ENCODE measurements around the gene OR2A2. TPM values are rescaled to one million over a fixed set of nuclear protein-coding genes. Genes with fewer than 3 reads are reported as not detected.

The OR2A2 gene
- total RNA-seq, 1 experiment from 2014 or later = not detected

DNA sequence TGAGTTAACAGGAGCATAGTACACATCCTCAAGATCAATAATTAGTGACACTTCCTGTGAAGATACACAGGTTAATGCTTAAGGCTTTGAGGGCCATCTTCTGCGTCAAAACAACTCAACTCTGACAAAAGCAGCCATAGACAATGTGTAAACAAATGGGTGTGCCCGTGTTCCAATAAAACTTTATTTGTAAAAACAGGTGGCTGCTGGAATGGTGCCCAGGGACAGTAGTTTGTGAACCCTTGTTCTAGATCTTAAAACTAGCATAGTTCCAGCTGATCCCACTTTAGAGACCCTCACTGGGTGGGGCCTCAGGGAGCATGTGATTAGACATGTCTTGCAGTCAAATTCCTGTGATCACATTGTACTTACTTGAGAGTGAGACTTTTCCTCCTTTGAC, 21.3 kb downstream of the OR2A2 start:
- no peak for DNase-seq (ENCODE audit: low spot score)
- H3K36me3 ChIP-seq (ENCODE audit: insufficient read depth, low read length, poor library complexity, severe bottlenecking) = no peaks in the 10 kb centered on the region
- BruUV-seq (replicated peaks) = no TSS peak
- intact Hi-C loops (cut with micrococcal nuclease; ENCODE audit: unreplicated experiment) = no loop called here
- H3K27me3 ChIP-seq (replicated peaks; ENCODE audit: insufficient read depth, low read depth, low read length, poor library complexity) = no peaks in the 10 kb centered on the region
- CTCF ChIA-PET = no interaction called here
- H3K27ac ChIP-seq (ENCODE audit: low read depth, low read length, poor library complexity, severe bottlenecking) = no peak overlapping the region
- no peaks in the 10 kb centered on the region for H3K9me3 ChIP-seq (ENCODE audit: low read depth, low read length, poor library complexity, severe bottlenecking)
- POLR2A ChIA-PET (ENCODE audit: low non-redundant PET) = no interaction called here
- H3K4me1 ChIP-seq (ENCODE audit: insufficient read depth, low read length, poor library complexity, severe bottlenecking) = no peaks in the 10 kb centered on the region
- TF ChIP-seq EZH2 (IDR thresholded peaks at IDR 0.05; ENCODE audit: borderline replicate concordance, low read depth, low read length, poor library complexity, severe bottlenecking) = no peak
- TF ChIP-seq, protein P1, sequence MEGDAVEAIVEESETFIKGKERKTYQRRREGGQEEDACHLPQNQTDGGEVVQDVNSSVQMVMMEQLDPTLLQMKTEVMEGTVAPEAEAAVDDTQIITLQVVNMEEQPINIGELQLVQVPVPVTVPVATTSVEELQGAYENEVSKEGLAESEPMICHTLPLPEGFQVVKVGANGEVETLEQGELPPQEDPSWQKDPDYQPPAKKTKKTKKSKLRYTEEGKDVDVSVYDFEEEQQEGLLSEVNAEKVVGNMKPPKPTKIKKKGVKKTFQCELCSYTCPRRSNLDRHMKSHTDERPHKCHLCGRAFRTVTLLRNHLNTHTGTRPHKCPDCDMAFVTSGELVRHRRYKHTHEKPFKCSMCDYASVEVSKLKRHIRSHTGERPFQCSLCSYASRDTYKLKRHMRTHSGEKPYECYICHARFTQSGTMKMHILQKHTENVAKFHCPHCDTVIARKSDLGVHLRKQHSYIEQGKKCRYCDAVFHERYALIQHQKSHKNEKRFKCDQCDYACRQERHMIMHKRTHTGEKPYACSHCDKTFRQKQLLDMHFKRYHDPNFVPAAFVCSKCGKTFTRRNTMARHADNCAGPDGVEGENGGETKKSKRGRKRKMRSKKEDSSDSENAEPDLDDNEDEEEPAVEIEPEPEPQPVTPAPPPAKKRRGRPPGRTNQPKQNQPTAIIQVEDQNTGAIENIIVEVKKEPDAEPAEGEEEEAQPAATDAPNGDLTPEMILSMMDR (conservative IDR thresholded peaks at IDR 0.05; ENCODE audit: low read depth, low read length) = no peak
- no peak overlapping the region for H3K4me3 ChIP-seq (ENCODE audit: low read depth, low read length, poor library complexity, severe bottlenecking)

DNA sequence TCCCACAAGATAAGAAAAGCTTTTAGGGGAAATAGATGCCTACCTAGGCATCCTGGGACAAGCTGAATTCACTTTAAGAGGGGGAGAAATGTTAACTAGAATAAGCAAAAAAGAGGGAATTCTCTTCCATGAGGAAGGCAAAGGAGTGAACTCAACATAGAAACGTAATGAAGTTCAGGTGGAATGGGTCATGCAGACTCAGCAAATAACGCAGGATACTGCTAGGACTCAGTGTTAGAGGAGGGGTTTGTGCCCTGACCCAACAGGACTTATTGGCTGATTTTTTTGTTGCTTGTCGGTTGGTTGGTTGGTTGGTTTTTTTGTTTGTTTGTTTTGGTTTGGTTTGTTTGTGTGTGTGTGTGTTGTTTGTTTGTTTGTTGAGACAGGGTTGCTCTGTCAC, 22.9 kb downstream of the OR2A2 start:
- Histone ChIP-seq H3K27me3 (replicated peaks; ENCODE audit: insufficient read depth, low read depth, low read length, poor library complexity) (no peaks in the 10 kb centered on the region), H3K4me3 (ENCODE audit: low read depth, low read length, poor library complexity, severe bottlenecking) (no peak overlapping the region), H3K27ac (ENCODE audit: low read depth, low read length, poor library complexity, severe bottlenecking) (no peak overlapping the region), H3K4me1 (ENCODE audit: insufficient read depth, low read length, poor library complexity, severe bottlenecking) (no peaks in the 10 kb centered on the region), H3K9me3 (ENCODE audit: low read depth, low read length, poor library complexity, severe bottlenecking) (no peaks in the 10 kb centered on the region), H3K36me3 (ENCODE audit: insufficient read depth, low read length, poor library complexity, severe bottlenecking) (no peaks in the 10 kb centered on the region)
- ChIA-PET POLR2A (ENCODE audit: low non-redundant PET) (no interaction called here), CTCF (no interaction called here)
- TF ChIP-seq EZH2 (IDR thresholded peaks at IDR 0.05; ENCODE audit: borderline replicate concordance, low read depth, low read length, poor library complexity, severe bottlenecking) = no peak
- TF ChIP-seq, protein P1 (conservative IDR thresholded peaks at IDR 0.05; ENCODE audit: low read depth, low read length) = no peak
- no TSS peak for BruUV-seq (replicated peaks)
- intact Hi-C loops (cut with micrococcal nuclease; ENCODE audit: unreplicated experiment) = no loop called here
- DNase-seq (ENCODE audit: low spot score) = no peak

- H3K27ac ChIP-seq (ENCODE audit: low read depth, low read length, poor library complexity, severe bottlenecking) = no peak overlapping the region
- no peak overlapping the region for H3K4me3 ChIP-seq (ENCODE audit: low read depth, low read length, poor library complexity, severe bottlenecking)
- H3K4me1 ChIP-seq (ENCODE audit: insufficient read depth, low read length, poor library complexity, severe bottlenecking) = no peaks in the 10 kb centered on the region
- BruUV-seq (replicated peaks) = no TSS peak
- intact Hi-C loops (cut with micrococcal nuclease; ENCODE audit: unreplicated experiment) = no loop called here
- H3K9me3 ChIP-seq (ENCODE audit: low read depth, low read length, poor library complexity, severe bottlenecking) = no peaks in the 10 kb centered on the region
- no peaks in the 10 kb centered on the region for H3K36me3 ChIP-seq (ENCODE audit: insufficient read depth, low read length, poor library complexity, severe bottlenecking)
- POLR2A ChIA-PET (ENCODE audit: low non-redundant PET) = no interaction called here
- TF ChIP-seq, protein P1 (conservative IDR thresholded peaks at IDR 0.05; ENCODE audit: low read depth, low read length) = no peak
- TF ChIP-seq EZH2 (IDR thresholded peaks at IDR 0.05; ENCODE audit: borderline replicate concordance, low read depth, low read length, poor library complexity, severe bottlenecking) = no peak
- no peak for DNase-seq (ENCODE audit: low spot score)
- CTCF ChIA-PET = no interaction called here
- no peaks in the 10 kb centered on the region for H3K27me3 ChIP-seq (replicated peaks; ENCODE audit: insufficient read depth, low read depth, low read length, poor library complexity)
Measured at GRCh38 chr7:144133307-144133706, 23.9 kb downstream of the OR2A2 start.
